NCI-H526 (cell line): ENCODE results near the gene RABGAP1L.
"Not testable (repeated sequence)": the region's sequence is repeated elsewhere in the genome, so short reads cannot be mapped to it uniquely, and the experiment has no call there.

ENCODE experiments used
- DNase-seq, 2 experiments: peaks; one replicate each; lab custom pipeline; 2025; lab: John Stamatoyannopoulos, UW

The RABGAP1L gene

GRCh38 chr1:175035865-175036264 lies 876.5 kb downstream of the RABGAP1L start:
- DNase-seq = no peak

GRCh38 chr1:175036476-175036875 lies 877.2 kb downstream of the RABGAP1L start:
- no peak for DNase-seq

- no peak for DNase-seq
Observed at GRCh38 chr1:175037416-175037815, 878.1 kb downstream of the RABGAP1L start.

- no peak for DNase-seq
Observed at GRCh38 chr1:175040324-175040879, 881.1 kb downstream of the RABGAP1L start.

GRCh38 chr1:175042650-175043049 lies 883.3 kb downstream of the RABGAP1L start:
- DNase-seq = no peak

GRCh38 chr1:175043824-175044223 lies 884.5 kb downstream of the RABGAP1L start:
- DNase-seq = no peak

GRCh38 chr1:175044591-175044990 lies 885.3 kb downstream of the RABGAP1L start:
- DNase-seq = not testable (repeated sequence)
